22Rv1 (cell line): ENCODE data around the gene ABCC6.

Experiments used
- ZFX ChIP-seq: fragments of 450-650 bp; IDR thresholded peaks from 2 replicates; pipeline ENCODE4 v1.6.1; 2017; ENCODE audit warnings: antibody characterized with exemption, borderline replicate concordance
- TF ChIP-seq, protein P1 (sequence below): fragments of 450-650 bp; IDR thresholded peaks from 2 replicates; pipeline ENCODE4 v1.5.1; 2017; ENCODE audit warnings: mild to moderate bottlenecking

DNA sequence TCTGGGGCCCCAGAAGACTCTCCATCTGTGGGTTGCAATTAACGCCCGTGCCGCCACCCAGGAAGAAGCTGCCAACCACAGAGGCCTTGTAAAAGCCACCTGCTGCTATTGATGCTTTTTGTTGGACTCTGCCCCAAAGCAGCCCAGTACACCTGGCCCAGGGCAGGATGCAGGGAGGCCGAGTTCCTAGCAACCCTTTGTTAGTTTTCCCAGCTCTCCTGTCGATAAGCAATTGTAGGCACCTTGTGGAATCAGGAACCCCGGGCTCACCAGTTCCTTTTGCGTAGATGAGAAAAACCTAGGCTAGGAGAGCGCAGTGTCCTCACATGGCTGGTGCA, 103.3 kb downstream of the ABCC6 start:
- TF ChIP-seq, protein P1, sequence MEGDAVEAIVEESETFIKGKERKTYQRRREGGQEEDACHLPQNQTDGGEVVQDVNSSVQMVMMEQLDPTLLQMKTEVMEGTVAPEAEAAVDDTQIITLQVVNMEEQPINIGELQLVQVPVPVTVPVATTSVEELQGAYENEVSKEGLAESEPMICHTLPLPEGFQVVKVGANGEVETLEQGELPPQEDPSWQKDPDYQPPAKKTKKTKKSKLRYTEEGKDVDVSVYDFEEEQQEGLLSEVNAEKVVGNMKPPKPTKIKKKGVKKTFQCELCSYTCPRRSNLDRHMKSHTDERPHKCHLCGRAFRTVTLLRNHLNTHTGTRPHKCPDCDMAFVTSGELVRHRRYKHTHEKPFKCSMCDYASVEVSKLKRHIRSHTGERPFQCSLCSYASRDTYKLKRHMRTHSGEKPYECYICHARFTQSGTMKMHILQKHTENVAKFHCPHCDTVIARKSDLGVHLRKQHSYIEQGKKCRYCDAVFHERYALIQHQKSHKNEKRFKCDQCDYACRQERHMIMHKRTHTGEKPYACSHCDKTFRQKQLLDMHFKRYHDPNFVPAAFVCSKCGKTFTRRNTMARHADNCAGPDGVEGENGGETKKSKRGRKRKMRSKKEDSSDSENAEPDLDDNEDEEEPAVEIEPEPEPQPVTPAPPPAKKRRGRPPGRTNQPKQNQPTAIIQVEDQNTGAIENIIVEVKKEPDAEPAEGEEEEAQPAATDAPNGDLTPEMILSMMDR, result no peak
- no peak for TF ChIP-seq ZFX
